B cell (primary cell): Measurements from ENCODE around the gene GABPB2. TPM values are rescaled to one million over a fixed set of nuclear protein-coding genes. Genes with fewer than 3 reads are reported as not detected.

Experiments used
- ATAC-seq: fragments of 200-7000 bp; cut with Tn5 transposase; one replicate; pipeline ENCODE4 v1.10.0; 2021; ENCODE audit warnings: low read depth, mild to moderate bottlenecking, moderate number of reproducible peaks, moderate library complexity
- CTCF ChIA-PET: fragments of 350-600 bp; sonication (Branson Sonifier 250); formaldehyde crosslinking; loops from one replicate; lab custom pipeline; 2021; ENCODE audit warnings: antibody characterized with exemption, inconsistent platforms; lab: Charles Lee
- POLR2A ChIA-PET: fragments of 350-600 bp; sonication (Branson Sonifier 250); formaldehyde crosslinking; loops from one replicate; lab custom pipeline; 2021; ENCODE audit warnings: antibody characterized with exemption; lab: Charles Lee
- DNase-seq: peaks from one replicate; pipeline ENCODE4 v3.0.0; 2013
- H2AFZ ChIP-seq: 2 replicates; pipeline ENCODE4 v1.6.1; 2012; ENCODE audit warnings: mild to moderate bottlenecking, low read depth, low read length; ENCODE audit not compliant: insufficient read depth, poor library complexity, severe bottlenecking
- H3K27ac ChIP-seq, 2 donors: 1 replicate in 1 of 2; 2 replicates in 1 of 2; pipeline ENCODE4 v1.5.1; 2012 to 2013; ENCODE audit warnings: low read length in 2 of 2, mild to moderate bottlenecking in 2 of 2, moderate library complexity in 1 of 2
- H3K27me3 ChIP-seq, 4 experiments: fragments of 200-600 bp in 1 of 4; sonication (generic) in 1 of 4; replicated peaks in 1 of 4; 1 replicate in 2 of 4; 2 replicates in 2 of 4; pipeline versions ENCODE4 v1.6.1 to v1.7.0; 2013 to 2016; ENCODE audit warnings: low read length in 3 of 4, mild to moderate bottlenecking in 2 of 4, mixed read lengths in 1 of 4, moderate library complexity in 1 of 4; ENCODE audit not compliant: insufficient read depth in 4 of 4, control insufficient read depth in 3 of 4; ENCODE audit errors: control extremely low read depth in 1 of 4
- H3K36me3 ChIP-seq, 2 experiments: replicated peaks in 1 of 2; 1 replicate in 1 of 2; 2 replicates in 1 of 2; pipeline versions ENCODE4 v1.6.1 to v1.7.1; 2013; ENCODE audit warnings: low read length in 1 of 2; ENCODE audit not compliant: insufficient read depth in 2 of 2, control insufficient read depth in 1 of 2; ENCODE audit errors: control extremely low read depth in 1 of 2, extremely low read depth in 1 of 2
- H3K4me1 ChIP-seq, 2 donors: fragments of 200-600 bp in 1 of 2; sonication (generic) in 1 of 2; 1 replicate in 1 of 2; 2 replicates in 1 of 2; pipeline versions ENCODE4 v1.5.1 to v1.6.1; 2013 to 2017; ENCODE audit warnings: low read length in 2 of 2; ENCODE audit not compliant: control insufficient read depth in 2 of 2, insufficient read depth in 2 of 2
- H3K4me2 ChIP-seq: replicated peaks from 2 replicates; pipeline ENCODE3; 2012; ENCODE audit warnings: mild to moderate bottlenecking, low read depth, low read length; ENCODE audit not compliant: poor library complexity, severe bottlenecking
- H3K4me3 ChIP-seq, 5 experiments: fragments of 200-600 bp in 1 of 5; sonication (generic) in 1 of 5; 1 replicate in 3 of 5; 2 replicates in 2 of 5; pipeline versions ENCODE4 v1.5.1 to v1.7.0; 2011 to 2016; ENCODE audit warnings: low read length in 4 of 5, mild to moderate bottlenecking in 4 of 5, low read depth in 2 of 5, control low read depth in 1 of 5, moderate library complexity in 1 of 5; ENCODE audit not compliant: insufficient read depth in 1 of 5; ENCODE audit errors: control extremely low read depth in 1 of 5, extremely low read depth in 1 of 5
- H3K79me2 ChIP-seq: fragments of 200-600 bp; sonication (generic); one replicate; pipeline ENCODE4 v1.6.0; 2016; ENCODE audit warnings: low read length; ENCODE audit not compliant: control insufficient read depth, insufficient read depth
- H3K9ac ChIP-seq: fragments of 200-600 bp; sonication (generic); 2 replicates; pipeline ENCODE4 v1.6.1; 2017; ENCODE audit warnings: mild to moderate bottlenecking, low read length, moderate library complexity
- H3K9me3 ChIP-seq, 3 donors: one replicate each; pipeline versions ENCODE4 v1.6.1 to v1.7.1; 2013; ENCODE audit warnings: low read length in 2 of 3; ENCODE audit not compliant: control insufficient read depth in 2 of 3, insufficient read depth in 1 of 3; ENCODE audit errors: control extremely low read depth in 1 of 3
- H4K20me1 ChIP-seq: 2 replicates; pipeline ENCODE4 v1.6.0; 2012; ENCODE audit warnings: mild to moderate bottlenecking, low read length; ENCODE audit not compliant: insufficient read depth, control insufficient read depth, poor library complexity, severe bottlenecking
- H3K27ac Mint-ChIP-seq: one replicate; pipeline ENCODE4 v1.8.0; 2021; ENCODE audit warnings: mixed read lengths
- H3K27me3 Mint-ChIP-seq: one replicate; pipeline ENCODE4 v1.8.0; 2021; ENCODE audit warnings: mixed read lengths
- H3K4me1 Mint-ChIP-seq: one replicate; pipeline ENCODE4 v1.8.0; 2021; ENCODE audit warnings: mixed read lengths
- H3K4me3 Mint-ChIP-seq: one replicate; pipeline ENCODE4 v1.8.0; 2021; ENCODE audit warnings: mixed read lengths
- H3K9me3 Mint-ChIP-seq: one replicate; pipeline ENCODE4 v1.8.0; 2022; ENCODE audit warnings: mixed read lengths; ENCODE audit not compliant: insufficient read depth
- EZH2 ChIP-seq: IDR thresholded peaks from 2 replicates; pipeline ENCODE4 v1.6.1; 2012; ENCODE audit warnings: borderline replicate concordance, low read depth, mild to moderate bottlenecking, moderate library complexity, low read length; ENCODE audit not compliant: insufficient read depth, poor library complexity, severe bottlenecking
- WGBS: methylation state at CpG from one replicate; pipeline ENCODE4 v1.1.5; 2013; ENCODE audit warnings: missing lambda C conversion rate; ENCODE audit not compliant: insufficient coverage; 5-methylcytosine and 5-hydroxymethylcytosine counted together
- intact Hi-C: fragments of 100-400 bp; cut with micrococcal nuclease; formaldehyde crosslinking; loops from one replicate; pipeline ENCODE4 v1.10.0; 2022
- polyA plus RNA-seq: library from polyadenylated mRNA; depleted of rRNA; stranded (reverse); fragments of >200 nt; gene quantifications from 2 replicates; pipeline ENCODE4 v1.2.3, GENCODE V29; 2012
- total RNA-seq, 2 donors: library from RNA; stranded (reverse); fragments of 120-200 nt in 1 of 2; gene quantifications; 1 replicate in 1 of 2; 2 replicates in 1 of 2; pipeline versions ENCODE4 v1.2.3 to v1.2.4, GENCODE V29; 2013 to 2022
- TF ChIP-seq, protein P1 (sequence below): fragments of 200-600 bp; IDR thresholded peaks from one replicate; pipeline ENCODE4 v1.8.0; 2022; ENCODE audit warnings: antibody characterized with exemption, mild to moderate bottlenecking

GABPB2 gene
- total and polyA plus RNA-seq, 2 donors (not counting 1 experiment from before 2014, with no cell fraction given): 15.1 to 22.4 TPM

DNA sequence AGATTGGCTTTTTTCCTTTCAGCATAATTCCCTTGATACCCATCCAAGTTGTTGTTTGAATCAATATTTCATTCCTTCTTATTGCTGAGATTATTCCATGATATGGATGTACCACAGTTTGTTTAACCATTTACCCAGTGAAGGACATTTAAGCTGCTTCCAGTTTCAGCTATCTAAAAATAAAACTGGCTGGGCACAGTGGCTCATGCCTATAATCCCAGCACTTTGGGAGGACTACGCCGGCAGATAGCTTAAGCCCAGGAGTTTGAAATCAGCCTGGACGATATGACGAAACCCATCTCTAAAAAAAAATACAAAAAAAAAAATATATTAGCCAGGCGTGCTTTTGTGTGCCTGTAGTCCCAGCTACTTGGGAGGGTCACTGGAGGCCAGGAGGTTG, 43.3 kb downstream of the GABPB2 start:
- H3K4me3 Mint-ChIP-seq: no peak overlapping the region
- Histone ChIP-seq H3K27me3 (no peaks in the 10 kb centered on the region), H3K9ac (no peak overlapping the region), H3K4me2 (no peak overlapping the region), H4K20me1 (no peaks in the 10 kb centered on the region), H2AFZ (no peak overlapping the region), H3K79me2 (no peaks in the 10 kb centered on the region), H3K27ac (no peak overlapping the region), H3K4me3 (no peak overlapping the region), H3K36me3 (peaks cover 6 to 15% of the 10 kb centered on the region in 2 experiments), H3K9me3 (no peaks in the 10 kb centered on the region), H3K4me1 (no peaks in the 10 kb centered on the region)
- TF ChIP-seq EZH2: no peak
- TF ChIP-seq, protein P1, sequence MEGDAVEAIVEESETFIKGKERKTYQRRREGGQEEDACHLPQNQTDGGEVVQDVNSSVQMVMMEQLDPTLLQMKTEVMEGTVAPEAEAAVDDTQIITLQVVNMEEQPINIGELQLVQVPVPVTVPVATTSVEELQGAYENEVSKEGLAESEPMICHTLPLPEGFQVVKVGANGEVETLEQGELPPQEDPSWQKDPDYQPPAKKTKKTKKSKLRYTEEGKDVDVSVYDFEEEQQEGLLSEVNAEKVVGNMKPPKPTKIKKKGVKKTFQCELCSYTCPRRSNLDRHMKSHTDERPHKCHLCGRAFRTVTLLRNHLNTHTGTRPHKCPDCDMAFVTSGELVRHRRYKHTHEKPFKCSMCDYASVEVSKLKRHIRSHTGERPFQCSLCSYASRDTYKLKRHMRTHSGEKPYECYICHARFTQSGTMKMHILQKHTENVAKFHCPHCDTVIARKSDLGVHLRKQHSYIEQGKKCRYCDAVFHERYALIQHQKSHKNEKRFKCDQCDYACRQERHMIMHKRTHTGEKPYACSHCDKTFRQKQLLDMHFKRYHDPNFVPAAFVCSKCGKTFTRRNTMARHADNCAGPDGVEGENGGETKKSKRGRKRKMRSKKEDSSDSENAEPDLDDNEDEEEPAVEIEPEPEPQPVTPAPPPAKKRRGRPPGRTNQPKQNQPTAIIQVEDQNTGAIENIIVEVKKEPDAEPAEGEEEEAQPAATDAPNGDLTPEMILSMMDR: no peak
- WGBS: no CpG with 5 or more reads among the region's 5 CpGs
- ChIA-PET POLR2A (no interaction called here), CTCF (interaction anchor here (0.6 to 1.2 kb wide), 3 partner anchors 13 to 368 kb away, joined by 3 read pairs; partner anchors contain the start of gene TNFAIP8L2)
- no peaks in the 10 kb centered on the region for H3K4me1 Mint-ChIP-seq
- ATAC-seq (no peak), DNase-seq (no peak)
- intact Hi-C loops: no loop called here
- H3K9me3 Mint-ChIP-seq: no peaks in the 10 kb centered on the region
- no peak overlapping the region for H3K27ac Mint-ChIP-seq
- H3K27me3 Mint-ChIP-seq: no peaks in the 10 kb centered on the region

DNA sequence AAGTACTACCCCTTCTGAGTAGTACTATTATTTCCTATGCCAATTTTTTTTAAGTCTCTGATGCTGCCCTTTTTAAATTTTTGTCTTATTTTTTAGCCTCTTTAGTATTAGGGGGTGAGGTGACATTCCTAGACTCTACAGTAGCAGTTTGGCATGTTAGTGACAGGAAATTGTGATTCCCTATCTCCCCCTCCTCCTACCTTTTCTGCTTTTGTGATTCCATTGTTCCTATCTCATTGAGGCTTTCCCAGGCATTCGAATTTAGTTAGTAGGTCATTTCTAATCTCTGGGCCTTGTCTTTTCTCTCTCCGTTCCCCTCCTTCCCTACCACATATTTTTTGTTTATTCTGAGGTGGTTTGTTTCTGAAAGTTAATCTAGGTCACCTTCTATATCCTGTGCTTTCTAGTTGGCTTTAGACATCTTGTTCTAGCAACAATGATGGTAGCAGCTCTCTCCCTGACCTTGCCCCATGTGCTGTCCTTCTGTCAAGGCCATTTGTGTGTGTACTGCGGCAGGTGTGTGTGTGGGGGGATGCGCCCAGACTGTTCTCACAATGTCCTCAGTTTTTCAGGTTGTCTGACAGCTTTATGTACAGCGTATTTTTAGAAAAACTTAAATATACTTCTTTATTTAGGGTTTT, 54.3 kb downstream of the GABPB2 start:
- Histone ChIP-seq H4K20me1 (no peaks in the 10 kb centered on the region), H3K4me3 (no peak overlapping the region), H3K9ac (no peak overlapping the region), H3K27ac (no peak overlapping the region), H3K4me1 (no peaks in the 10 kb centered on the region), H3K27me3 (no peaks in the 10 kb centered on the region), H3K4me2 (no peak overlapping the region), H3K9me3 (no peaks in the 10 kb centered on the region), H2AFZ (no peak overlapping the region), H3K36me3 (peaks cover 0 to 9% of the 10 kb centered on the region in 2 experiments), H3K79me2 (no peaks in the 10 kb centered on the region)
- Mint-ChIP-seq H3K4me3 (no peak overlapping the region), H3K27me3 (no peaks in the 10 kb centered on the region), H3K27ac (no peak overlapping the region), H3K9me3 (no peaks in the 10 kb centered on the region), H3K4me1 (no peaks in the 10 kb centered on the region)
- POLR2A ChIA-PET: no interaction called here
- TF ChIP-seq, protein P1: no peak
- TF ChIP-seq EZH2: no peak
- WGBS: no CpG with 5 or more reads among the region's 5 CpGs
- intact Hi-C loops: no loop called here
- DNase-seq (no peak), ATAC-seq (no peak)
- CTCF ChIA-PET: interaction anchor here (1.1 to 1.6 kb wide), 3 partner anchors 17 to 22 kb away, joined by 3 to 5 read pairs (median 3); no protein-coding TSS in a partner anchor
